Activated CD8-positive, alpha-beta memory T cell treated with anti-CD3 and anti-CD28 coated beads, Interleukin-2, amount 50 U/mL, for 1 hour (primary cell): Measurements from ENCODE around the gene ZNF385A.

Source experiments
- DNase-seq: peaks from one replicate; pipeline ENCODE4 v3.0.0-alpha.2; 2020; ENCODE audit errors: extremely low read depth

Gene ZNF385A, protein sequence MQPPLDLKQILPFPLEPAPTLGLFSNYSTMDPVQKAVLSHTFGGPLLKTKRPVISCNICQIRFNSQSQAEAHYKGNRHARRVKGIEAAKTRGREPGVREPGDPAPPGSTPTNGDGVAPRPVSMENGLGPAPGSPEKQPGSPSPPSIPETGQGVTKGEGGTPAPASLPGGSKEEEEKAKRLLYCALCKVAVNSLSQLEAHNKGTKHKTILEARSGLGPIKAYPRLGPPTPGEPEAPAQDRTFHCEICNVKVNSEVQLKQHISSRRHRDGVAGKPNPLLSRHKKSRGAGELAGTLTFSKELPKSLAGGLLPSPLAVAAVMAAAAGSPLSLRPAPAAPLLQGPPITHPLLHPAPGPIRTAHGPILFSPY

DNA sequence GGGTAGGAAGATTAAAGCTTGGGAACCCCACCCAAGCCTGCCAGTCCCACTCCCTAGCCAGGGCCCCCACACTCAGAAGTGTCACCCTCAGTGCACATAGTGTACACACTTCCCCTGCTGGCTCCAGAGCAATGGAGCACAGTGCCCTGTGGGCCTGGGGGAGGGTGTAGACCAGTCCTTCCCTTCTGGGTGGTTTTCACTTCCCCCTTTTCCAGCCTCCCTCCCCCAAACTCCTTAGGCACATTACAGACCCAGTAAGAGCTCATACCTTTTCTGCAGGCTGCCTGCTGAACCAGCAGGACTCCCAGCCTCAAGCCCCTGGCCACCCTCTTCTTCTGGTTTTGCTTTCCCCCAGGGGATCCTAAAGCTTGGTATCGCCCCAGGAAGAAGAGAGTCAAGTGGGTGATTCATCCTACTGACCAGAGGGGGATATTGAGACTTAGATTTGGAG is at the start of gene ZNF385A:
Gene ZNF385A (minus strand): TSS at position 143 of the 451 bp plus-strand sequence. CDS start 219 bp downstream, outside the sequence.
- DNase-seq, result no peak

DNA sequence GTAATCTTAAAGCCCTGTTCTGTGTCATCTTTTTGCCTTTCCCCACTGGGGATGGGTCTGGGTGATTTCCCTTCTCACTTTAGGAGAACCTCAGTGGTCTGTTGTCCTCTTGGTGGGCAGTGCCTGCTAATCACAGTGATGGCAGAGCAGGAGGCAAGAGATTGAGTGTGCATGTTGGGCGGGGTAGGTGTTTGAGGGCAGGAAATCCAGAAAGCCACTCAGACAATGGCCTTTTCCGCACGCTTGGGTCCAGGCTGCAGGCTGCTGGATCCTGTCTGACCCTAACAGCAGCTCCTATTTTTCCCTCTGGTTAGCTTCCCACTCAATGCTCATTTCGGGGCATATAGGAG is 48.3 kb upstream of the ZNF385A start:
- DNase-seq, result no peak

DNA sequence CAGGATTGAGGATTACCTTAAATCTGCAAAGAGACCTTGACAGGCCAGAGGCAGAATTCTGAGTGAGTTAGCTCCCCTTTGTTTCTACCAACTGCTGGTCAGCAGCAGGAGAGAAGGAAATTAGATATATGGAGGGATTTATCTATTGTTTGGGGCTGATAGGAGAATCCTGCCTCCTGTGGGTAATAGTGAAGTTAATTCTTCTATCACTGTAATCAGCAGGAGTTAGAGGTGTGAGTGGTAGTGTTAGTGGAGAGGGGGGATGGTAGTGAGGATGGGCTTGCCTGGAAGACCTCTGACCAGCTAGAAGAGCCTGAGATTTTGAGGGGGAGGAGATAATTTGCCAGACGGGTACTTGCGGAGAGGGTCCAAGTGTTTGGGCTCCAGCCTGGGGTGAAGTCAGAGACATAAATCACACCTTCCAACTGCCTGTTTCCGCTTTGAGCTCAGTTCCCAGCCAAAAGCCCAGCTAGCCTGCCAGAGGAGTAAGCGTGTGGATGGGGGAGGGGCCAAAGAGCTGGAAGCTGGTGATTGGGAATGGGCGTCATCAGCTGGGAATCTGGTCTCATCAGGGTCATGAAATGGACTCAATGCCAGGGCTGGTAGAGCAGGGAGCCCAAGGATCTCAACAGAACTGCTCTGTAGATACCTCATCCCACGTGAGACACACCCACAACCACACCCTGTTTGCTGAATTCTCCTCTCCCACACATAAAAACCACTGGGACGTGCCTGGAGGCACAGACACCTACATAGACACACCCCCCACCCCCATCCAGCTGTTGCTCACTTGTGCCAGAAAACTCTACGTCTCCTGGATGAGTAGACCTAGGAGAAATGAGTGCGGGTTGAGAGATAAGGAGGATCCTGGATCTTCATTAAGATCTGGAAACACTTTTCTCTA is 47.6 kb upstream of the ZNF385A start:
- no peak for DNase-seq

DNA sequence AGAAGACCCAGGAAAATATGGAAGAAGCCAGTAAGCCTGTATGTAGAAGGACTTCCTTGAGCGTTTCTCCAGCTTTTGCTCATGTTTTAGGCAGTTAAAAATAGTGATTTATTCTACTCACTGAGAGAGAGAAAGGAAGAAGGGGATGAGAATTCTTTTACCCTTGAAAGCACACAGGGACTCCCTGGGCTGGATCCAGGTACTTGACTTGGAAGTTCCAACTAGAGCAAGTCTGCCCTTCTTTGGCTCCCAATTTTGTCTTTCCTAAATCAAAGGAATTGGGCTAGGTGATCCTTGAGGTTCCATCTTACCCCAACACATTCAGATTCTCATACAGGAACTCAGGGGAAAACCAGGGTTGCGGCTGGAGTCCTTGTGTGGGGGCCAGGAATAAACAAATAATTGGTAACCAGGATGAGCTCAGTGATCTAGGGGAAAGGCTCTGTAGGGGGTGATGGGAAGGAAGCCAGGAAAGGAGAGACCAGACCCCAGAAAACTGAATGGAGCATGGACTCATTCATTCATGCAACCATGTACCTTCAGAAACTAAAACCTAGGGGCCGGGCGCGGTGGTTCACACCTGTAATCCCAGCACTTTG is 46.0 kb upstream of the ZNF385A start:
- DNase-seq, result no peak

DNA sequence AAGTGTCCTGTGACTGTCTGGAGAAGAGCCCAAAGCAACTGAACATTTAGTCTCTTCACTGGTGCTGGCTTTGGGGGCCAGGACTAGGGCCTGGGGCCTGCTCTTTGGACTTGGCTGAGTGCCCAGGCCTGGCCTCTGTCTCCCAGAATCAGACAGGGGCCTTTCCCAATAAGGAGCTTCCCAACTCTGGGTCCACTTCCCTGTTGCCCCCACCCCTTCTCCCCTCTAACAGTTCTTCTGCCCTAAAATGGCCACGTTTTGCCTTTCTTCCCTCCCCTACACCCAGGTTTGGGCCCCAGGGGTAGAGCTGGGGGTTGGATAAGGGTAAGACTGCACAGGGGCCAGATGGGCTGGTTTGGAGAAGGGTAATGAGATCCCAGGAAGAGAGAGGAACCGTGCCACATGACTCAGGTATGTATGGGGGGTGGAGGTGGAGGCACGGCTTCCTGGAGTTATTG is 44.5 kb upstream of the ZNF385A start:
- DNase-seq, result no peak

DNA sequence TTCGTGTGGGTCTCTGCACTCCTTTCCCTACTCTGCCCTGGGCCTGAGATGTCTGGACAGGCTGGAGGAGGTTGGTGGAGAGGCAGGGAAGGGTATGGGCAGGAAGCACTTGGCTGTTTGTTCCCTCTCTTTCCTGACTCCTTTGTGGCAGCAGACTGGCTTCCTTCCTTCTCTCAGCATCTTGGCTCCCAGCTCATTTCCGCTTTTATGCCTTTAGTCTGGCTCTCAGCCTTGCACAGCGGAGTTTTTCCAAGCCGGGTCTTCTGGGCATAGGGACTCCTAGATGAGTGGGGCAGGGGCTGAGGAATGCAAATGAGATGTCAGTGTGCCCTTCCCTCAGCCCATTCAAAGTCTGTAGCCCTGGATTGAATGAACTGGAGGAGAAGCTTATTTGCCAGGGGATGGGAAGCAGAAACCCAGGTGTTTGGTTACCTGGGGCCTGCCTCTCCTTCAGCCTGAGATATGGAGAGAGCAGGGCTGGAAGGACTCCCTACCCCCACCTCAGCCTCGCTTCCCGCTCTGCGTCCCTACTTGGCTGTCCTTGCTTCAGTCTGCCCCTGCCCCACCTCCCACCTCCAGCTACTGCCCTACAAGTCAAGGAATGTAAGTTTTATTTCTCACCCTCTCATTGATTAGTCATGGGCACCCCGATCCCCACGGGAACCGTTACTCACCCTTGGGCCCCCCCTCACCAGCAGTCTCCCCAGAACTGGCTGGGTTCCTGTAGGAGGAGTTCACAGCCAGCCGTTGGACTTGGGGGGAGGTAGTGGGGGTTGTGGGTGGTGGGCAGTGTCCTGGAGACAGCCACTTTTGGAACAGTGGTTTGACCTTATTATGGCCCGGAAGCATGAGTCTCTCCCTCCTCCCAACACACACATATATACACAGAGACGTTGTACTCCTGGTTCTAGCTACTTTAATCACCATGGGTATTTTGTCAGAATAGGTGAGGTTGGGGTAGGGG is 43.8 kb upstream of the ZNF385A start:
- DNase-seq, result no peak

DNA sequence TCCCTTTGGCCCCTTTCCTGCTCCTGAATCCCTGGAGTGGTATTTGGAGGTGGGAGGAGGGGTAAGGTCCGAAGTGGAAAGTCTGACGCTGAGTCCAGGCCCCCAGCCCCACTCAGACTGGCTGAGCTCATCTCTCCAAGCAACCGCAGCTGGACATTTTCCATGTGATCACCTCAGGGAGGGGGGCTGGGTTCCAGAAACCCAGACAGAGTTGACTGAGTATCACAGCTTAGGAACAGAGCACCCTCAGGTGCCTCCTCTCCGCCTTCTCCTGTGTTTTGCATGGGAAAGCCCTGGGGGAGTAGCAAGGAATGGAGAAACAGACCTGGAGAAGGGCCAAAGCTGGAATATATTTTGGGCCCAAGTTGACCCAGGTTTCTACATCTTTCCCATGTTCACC is 42.6 kb upstream of the ZNF385A start:
- DNase-seq, result no peak

DNA sequence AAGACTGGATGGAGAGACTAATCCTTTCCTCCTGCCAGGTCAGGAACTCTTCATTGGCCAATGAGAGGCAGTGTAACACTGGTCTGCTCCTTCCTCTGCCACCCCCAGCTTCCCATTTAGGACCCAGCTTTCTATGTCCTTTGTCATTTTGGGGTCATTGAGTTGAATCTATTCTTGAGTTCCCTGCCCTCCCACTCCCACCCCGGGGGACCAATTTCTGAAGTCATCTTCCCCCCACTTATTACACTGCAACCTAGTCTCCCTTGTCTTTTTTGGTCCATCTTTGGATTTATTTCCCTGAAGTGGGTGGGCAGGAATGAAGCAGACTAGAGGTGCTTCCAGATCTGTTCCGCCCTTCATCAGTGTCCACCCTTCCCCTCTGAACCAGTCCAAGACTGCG is 42.2 kb upstream of the ZNF385A start:
- no peak for DNase-seq

DNA sequence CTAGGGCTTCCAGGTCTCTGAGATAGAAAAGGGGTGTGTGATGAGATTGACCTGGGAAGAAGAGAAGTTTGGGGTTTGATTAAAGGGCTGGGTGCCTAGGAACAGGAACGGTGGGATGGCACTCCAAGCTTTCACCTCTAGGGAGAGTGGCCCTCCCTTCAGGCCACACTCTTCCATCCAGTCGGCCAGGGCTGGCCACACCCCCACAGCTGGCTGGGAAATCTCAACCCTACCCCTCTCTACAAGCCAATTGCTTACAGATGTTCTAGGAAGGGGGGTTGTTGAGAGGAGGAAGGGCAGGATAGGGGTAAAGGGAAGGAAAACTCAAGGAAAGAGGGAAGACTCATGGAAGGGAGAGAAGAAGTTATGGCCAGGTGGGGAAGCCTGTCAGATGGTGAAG is 41.2 kb upstream of the ZNF385A start:
- DNase-seq, result no peak

DNA sequence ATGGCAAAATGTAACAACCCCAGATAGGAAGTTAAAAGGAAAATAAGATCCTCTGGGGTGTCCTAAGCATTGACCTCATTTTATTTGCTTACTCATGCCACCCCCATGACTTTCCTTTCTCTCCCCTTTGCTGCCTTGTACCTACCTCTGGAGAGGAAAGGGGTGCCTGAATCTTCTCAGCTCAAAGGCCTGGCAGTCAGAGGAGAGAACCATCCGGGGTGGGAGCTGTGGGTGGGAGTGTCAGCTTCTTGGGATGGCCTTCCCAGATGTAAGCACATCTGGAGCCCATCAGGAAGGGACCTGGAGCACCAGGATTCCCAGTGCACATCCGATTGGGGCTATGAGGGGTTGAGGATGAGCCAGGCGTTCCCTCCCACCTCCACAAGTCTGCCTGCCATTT is 39.7 kb upstream of the ZNF385A start:
- DNase-seq, result no peak

DNA sequence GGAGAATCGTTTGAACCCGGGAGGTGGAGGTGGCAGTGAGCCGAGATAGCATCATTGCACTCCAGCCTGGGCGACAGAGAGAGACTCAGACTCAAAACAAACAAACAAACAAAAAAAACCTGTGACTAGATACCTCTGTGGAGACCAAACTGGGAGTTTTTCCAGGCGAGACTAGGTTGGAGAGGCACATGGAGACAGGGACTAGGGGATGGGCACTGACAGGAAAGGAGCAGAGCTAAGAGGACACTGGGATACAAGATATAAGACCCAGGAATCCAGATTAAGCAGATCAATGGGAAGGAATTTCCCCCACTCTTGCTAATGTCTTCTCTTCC is 39.2 kb upstream of the ZNF385A start:
- DNase-seq, result no peak

DNA sequence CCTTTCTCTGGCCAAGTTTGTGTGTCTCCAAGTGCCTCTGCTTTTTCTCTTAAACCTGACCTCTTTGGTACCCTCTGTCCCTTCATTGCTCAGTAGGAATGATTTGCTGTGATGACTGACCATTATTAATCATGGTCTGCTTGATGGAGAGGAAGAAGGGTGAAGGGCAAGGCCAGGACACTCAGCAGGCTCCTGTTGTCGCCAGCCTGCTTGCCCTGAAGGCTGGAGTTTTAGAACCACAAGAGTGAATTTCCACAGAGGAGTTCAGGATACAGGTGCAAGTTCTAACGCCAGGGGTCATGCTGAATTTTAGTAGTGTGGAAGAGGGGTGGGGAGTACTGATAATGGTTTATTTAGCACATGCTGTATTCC is 37.3 kb upstream of the ZNF385A start:
- DNase-seq, result no peak

DNA sequence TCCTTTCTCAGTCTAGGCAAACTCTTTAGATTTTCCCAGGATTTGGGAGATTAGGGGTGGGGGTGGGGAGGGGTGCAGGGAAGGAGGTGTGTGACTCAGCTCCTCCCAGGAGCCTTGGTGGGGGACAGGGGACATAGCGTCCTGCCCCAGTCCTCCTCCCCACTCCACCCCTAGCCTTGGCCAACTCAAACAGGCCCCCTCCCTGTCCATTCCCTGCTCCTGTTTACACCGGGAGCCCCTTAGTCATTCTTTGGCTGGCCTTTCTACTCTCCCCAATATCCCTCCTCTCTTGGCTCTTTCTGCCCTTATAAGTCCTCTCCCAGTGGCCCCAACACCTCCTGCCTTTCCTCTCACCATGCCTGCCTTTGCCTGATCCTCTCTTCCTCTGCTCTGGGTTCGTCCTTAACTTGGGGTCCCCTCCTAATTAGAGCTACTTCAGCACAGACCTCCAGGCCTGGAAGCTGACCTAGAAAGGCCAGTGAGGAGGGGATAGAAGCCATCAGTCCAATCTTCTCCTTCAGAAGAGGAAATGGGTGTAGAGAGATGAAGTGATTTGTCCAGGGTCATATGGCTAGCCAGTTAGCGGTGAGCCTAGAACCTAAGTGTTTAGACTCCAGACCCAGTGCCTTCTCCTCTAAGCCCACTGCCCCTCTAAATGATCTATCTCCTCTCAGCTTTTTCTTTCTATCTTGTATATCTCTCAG is 36.8 kb upstream of the ZNF385A start:
- DNase-seq, result no peak

DNA sequence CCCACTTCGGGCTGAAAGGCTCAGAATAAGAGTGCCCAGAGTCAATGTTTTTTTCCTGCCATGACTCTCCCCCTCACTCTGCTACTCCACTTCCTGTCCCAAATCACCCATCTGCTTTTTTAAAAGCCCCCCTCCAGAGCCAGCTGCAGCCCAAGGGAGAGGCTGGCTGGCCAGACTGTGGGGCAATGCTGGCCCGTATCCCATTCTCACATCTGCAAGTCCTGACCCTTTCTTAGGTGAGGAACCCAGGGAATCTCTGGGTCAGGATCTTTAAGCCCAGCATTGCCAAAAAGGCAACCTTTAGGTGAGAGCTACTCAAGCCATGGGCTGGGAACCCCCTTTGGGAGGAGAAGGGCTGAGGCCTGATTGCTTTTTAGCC is 36.2 kb upstream of the ZNF385A start:
- no peak for DNase-seq

DNA sequence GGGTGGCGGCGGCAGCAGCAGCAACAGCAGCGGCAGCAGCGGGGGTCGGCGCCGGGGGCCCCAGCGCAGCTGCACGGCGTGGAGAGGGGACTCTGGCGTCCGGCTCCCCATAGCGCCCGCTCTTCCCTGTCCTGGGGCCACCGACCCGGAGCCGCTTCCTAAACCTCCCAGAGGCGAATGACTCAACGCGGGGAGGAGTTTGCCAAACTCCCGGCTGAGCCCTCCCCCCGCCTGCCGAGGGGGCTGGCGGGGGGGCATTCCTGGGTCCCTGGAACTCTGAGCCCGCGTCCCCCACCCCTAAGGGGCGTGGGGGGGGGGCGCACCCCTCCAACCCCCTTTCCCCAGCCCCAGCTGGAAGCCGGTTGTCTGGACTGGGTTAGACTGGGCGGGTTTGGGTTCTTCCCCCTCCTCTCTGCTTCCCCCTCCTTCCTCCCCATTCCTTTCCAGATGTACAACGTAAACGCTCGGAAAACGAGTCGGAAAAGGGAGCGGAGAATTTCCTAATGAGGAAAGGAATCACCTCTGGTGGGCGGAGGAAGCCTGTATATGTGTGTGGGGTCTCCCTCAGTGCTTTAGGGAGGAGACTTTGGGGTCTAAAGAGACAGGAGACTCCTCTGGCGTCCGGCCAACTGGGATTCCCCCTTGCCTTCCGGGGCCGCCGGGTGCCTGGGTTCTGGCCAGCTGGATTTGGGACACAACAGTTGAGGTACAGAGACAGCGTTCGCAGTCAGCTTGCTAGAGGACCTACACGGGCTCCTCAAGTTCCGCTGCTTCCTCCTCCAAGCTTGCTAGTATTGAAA is 34.8 kb upstream of the ZNF385A start, which contains the start of gene ITGA5:
Gene ITGA5 (minus strand): TSS at position 179 of the 800 bp plus-strand sequence. CDS start 68 bp downstream, at position 111.
- DNase-seq, result no peak

DNA sequence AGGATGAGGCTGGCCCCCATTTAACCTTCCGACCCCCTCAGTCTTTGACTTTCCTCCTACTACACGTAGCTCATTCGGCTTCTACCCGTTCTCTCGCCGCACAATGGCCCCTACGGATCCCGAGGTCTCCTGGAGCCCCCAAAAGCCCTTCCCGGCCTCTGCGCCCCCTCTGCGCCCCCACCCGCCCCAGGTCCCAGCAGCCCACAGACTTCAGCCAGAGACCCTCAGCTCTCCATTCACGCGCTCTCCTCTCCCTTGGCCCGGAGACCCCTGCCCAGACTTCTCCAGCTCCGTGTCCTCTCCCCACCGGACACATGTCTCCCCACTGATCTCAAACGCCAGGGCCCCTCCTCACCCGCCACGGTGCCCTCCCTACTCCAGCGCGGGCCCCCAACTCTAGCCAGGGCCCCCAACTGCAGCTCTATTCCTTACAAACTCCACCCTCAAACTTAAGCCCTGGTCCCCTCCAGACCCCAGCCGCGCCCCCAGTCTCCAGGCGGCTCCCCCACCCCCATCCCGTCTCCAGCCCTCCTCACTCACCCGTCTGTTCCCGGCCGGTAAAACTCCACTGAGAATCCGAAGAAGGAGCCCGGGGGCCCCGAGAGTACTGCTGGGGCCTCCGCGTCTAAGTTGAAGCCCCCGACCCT is 34.0 kb upstream of the ZNF385A start:
- no peak for DNase-seq

DNA sequence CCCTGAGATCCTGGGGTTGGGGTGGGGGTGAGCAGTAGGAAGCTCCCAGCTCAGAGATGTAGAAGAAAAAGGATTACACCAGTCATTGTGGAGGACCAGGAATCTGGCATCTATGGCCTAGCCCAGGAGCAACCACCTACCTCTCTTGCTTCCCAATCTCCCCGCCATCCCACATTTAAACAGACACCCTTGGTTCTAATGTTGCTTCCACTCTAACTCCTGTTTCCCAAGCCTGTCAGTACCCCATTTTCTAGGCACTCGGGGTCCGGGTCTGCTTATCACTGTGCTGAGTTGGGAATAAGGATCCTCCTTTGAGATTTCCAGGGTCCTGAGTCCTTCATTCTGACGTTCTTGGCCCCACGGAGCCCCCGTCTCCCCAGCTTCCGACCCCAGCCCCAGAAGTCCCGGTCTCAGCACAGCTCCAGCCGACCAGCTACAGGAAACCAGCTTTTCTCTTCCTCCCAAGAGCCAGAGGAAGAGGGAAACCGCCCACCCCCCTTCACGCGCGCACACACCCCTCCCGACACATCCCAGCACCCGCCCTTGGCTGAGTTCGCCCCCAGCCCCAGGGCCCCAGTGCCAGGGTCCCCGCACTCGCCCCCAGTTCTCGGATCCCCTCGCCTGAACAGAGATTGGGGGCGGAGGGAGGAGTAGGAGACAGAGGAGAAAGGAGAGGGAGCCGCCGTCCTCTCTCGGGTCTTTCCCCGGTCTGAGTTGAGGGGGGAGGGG is 33.3 kb upstream of the ZNF385A start:
- DNase-seq, result no peak

DNA sequence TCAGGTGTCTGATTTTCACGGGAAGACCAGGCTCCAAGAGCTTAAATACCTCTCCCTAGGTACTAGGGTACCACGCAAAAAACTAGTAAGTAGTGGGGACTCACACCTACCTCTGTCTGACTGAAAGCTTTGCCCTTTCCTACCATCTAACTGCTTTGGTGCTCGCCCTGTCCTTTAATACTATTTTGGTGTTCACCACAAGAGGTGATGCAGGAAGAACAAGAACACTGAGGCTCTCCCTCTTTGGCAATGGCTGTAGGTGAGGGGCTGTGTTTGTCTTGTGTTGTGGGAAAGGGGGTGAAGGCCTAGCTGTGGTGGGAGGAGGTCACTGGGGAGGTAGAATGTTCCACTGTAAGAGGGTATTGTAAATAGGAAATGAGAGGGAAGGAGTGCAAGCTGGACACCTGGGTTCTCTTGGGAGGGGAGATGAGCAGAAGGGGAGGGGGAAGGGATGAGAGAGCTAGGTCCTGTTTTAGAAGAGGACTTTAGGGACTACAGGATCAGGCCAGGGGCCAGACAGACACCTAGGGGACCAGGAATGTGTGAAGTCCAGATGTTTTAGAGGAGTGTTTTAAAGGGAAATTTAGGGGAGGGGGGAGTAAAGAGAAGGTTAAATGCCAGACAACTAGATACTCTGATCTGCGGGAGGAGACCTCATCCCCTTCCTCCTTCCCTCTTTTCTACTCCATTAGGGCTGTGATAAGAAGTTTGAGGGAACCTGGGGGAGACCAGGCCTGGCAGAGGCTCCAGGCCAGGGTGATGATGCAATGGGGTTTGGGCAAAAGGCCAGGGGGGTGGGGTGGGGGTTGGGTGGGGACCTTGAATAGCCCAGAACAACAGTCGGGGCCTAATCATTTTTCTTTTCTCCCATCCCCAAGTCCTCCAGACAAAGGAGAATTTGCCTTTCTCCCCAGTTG is 32.4 kb upstream of the ZNF385A start:
- DNase-seq, result no peak
